ENCODE data around the gene SUGCT. TPM values are rescaled to one million over a fixed set of nuclear protein-coding genes. Genes with fewer than 3 reads are reported as not detected.

The SUGCT gene
- total RNA-seq, 1 experiment from 2014 or later, result 5.4 TPM

DNA sequence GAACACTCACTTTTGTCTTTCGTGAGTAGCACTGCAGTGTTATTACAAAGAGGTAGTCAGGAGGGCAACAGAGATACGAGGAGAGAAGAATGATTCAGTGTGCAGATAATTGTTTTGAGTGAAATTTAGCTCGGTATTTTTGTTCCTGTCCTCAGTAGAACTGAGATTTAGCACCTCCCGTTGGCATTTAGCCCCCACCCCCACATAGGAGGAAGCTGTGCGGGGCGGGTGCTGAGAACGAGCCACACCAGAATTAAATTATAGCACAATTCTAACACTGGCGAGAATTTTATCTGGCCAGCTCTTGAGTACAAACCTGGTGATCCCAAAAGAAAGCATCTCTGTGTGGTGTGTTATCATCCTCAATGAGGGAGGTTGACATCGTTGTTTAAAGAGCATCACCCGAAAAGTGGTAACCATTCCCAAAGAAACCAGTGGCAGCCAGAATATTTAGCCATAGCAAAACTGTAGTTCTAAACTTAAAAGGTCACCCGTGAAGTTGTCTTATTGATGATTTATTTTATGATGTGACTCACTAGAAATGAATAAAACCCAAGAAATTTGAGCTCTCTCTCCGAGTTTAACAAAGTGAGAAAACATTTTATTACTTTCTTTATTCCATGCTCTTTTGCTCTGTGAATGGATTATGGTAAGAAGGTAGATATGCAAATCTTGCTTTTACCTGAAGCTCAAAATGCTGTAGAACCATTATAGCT, 612.2 kb downstream of the SUGCT start:
- H2BK12ac ChIP-seq (ENCODE audit: insufficient read length, low read depth, low read length), result no peak overlapping the region
- H3K9me3 Mint-ChIP-seq, result no peaks in the 10 kb centered on the region
- H3K79me1 ChIP-seq (ENCODE audit: insufficient read depth, low read depth, low read length, poor library complexity, severe bottlenecking), result no peaks in the 10 kb centered on the region
- H3K4me1 ChIP-seq (ENCODE audit: insufficient read depth, low read length), result peaks cover 6% of the 10 kb centered on the region
- H4K20me1 ChIP-seq (ENCODE audit: control insufficient read depth, insufficient read depth, insufficient read length), result no peaks in the 10 kb centered on the region
- no peak overlapping the region for H2AFZ ChIP-seq (ENCODE audit: low read length)
- H4K91ac ChIP-seq (ENCODE audit: insufficient read length, low read depth, low read length), result no peak overlapping the region
- TF ChIP-seq, protein P1, sequence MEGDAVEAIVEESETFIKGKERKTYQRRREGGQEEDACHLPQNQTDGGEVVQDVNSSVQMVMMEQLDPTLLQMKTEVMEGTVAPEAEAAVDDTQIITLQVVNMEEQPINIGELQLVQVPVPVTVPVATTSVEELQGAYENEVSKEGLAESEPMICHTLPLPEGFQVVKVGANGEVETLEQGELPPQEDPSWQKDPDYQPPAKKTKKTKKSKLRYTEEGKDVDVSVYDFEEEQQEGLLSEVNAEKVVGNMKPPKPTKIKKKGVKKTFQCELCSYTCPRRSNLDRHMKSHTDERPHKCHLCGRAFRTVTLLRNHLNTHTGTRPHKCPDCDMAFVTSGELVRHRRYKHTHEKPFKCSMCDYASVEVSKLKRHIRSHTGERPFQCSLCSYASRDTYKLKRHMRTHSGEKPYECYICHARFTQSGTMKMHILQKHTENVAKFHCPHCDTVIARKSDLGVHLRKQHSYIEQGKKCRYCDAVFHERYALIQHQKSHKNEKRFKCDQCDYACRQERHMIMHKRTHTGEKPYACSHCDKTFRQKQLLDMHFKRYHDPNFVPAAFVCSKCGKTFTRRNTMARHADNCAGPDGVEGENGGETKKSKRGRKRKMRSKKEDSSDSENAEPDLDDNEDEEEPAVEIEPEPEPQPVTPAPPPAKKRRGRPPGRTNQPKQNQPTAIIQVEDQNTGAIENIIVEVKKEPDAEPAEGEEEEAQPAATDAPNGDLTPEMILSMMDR (conservative IDR thresholded peaks at IDR 0.05), result no peak
- no peak overlapping the region for H3K56ac ChIP-seq (ENCODE audit: insufficient read length, low read depth, low read length)
- H2BK15ac ChIP-seq (ENCODE audit: low read depth, low read length), result no peak overlapping the region
- no peak overlapping the region for H2BK120ac ChIP-seq (ENCODE audit: low read depth, low read length, poor library complexity, severe bottlenecking)
- no peaks in the 10 kb centered on the region for H3K23me2 ChIP-seq (ENCODE audit: insufficient read length, low read depth, low read length, poor library complexity, severe bottlenecking)
- no peak overlapping the region for H3K4me3 Mint-ChIP-seq
- H3K27me3 ChIP-seq (ENCODE audit: insufficient read depth, low read length), result no peaks in the 10 kb centered on the region
- H3K79me2 ChIP-seq (ENCODE audit: insufficient read depth, low read length), result no peaks in the 10 kb centered on the region
- no peak overlapping the region for H3K14ac ChIP-seq (ENCODE audit: insufficient read depth, low read length)
- no peak overlapping the region for H3K23ac ChIP-seq (ENCODE audit: insufficient read length, low read depth, low read length)
- H4K8ac ChIP-seq (replicated peaks; ENCODE audit: insufficient read length, low read depth, low read length), result no peak overlapping the region
- H3K4me2 ChIP-seq (ENCODE audit: insufficient read depth, insufficient read length, low read length), result no peak overlapping the region
- no peak overlapping the region for H2AK5ac ChIP-seq (ENCODE audit: insufficient read length, low read length)
- H3K36me3 Mint-ChIP-seq (ENCODE audit: insufficient read depth in 1 of 3, low read depth in 3 of 3), result no peaks in the 10 kb centered on the region
- no peaks in the 10 kb centered on the region for H3K9me3 ChIP-seq (ENCODE audit: control insufficient read depth, low read depth, low read length)
- no peak overlapping the region for H3T11ph ChIP-seq (ENCODE audit: low read length)
- H3K27ac ChIP-seq (ENCODE audit: insufficient read length, low read depth, low read length), result no peak overlapping the region
- H3K27me3 Mint-ChIP-seq (ENCODE audit: low read depth), result no peaks in the 10 kb centered on the region
- H3K18ac ChIP-seq (ENCODE audit: insufficient read length, low read depth, low read length), result no peak overlapping the region
- H3K27ac Mint-ChIP-seq, result no peak overlapping the region; a peak in 1 of 7 replicates
- H2BK5ac ChIP-seq (ENCODE audit: insufficient read length, low read length), result no peak overlapping the region
- no peak overlapping the region for H3K9ac ChIP-seq (ENCODE audit: extremely low read depth, insufficient read length, low read length)
- WGBS (ENCODE audit: extremely low coverage, insufficient read length, low lambda C conversion rate), result no CpG with 5 or more reads among the region's 12 CpGs
- no peak overlapping the region for H3K4ac ChIP-seq (ENCODE audit: low read depth, low read length)
- peaks cover 36 to 42% of the 10 kb centered on the region in 2 experiments for H3K4me1 Mint-ChIP-seq
- H2BK20ac ChIP-seq (ENCODE audit: low read depth, low read length, poor library complexity, severe bottlenecking), result no peak overlapping the region
- no peak overlapping the region for H4K5ac ChIP-seq (ENCODE audit: insufficient read length, low read depth, low read length)
- no peak for DNase-seq
